Measurements from ENCODE around the gene FRG1.

DNA sequence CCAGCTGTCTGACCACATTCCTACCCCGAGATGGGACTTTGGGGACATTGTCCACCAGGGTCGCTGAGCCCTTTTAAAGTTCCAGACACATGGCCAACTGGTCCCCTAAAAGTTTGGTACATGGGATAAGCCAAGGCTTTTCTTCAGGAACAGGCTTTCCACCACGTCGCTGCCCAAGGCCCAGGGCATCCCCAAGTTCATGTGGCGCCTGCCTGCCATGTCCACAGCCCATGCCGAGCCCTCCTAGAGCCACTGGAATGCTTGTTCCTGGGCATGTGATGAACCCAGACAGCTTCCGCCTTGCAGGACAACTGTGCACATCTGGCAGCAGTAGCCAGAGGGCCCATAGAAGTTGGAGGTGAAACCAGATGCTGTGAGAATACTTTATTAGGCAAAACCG lies 41.3 kb downstream of the FRG1 start:
- TF ChIP-seq, protein P1, sequence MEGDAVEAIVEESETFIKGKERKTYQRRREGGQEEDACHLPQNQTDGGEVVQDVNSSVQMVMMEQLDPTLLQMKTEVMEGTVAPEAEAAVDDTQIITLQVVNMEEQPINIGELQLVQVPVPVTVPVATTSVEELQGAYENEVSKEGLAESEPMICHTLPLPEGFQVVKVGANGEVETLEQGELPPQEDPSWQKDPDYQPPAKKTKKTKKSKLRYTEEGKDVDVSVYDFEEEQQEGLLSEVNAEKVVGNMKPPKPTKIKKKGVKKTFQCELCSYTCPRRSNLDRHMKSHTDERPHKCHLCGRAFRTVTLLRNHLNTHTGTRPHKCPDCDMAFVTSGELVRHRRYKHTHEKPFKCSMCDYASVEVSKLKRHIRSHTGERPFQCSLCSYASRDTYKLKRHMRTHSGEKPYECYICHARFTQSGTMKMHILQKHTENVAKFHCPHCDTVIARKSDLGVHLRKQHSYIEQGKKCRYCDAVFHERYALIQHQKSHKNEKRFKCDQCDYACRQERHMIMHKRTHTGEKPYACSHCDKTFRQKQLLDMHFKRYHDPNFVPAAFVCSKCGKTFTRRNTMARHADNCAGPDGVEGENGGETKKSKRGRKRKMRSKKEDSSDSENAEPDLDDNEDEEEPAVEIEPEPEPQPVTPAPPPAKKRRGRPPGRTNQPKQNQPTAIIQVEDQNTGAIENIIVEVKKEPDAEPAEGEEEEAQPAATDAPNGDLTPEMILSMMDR (conservative IDR thresholded peaks at IDR 0.05 in 1 of 2, IDR thresholded peaks at IDR 0.05 in 1 of 2; ENCODE audit: extremely low read depth in 1 of 2, insufficient read depth in 1 of 2, low read depth in 1 of 2, low read length in 2 of 2), result no peak
- no peak for TF ChIP-seq EZH2 (IDR thresholded peaks at IDR 0.05; ENCODE audit: borderline replicate concordance, low read length)

Data from mammary epithelial cell (primary cell).